ENCODE measurements around the gene ROBO1. TPM values are rescaled to one million over a fixed set of nuclear protein-coding genes. Genes with fewer than 3 reads are reported as not detected.

Gene ROBO1
- total and polyA plus RNA-seq, 2 of the 13 experiments (the other 11 are each of a cell fraction or from before 2014, with no cell fraction given): 52.2 to 71.0 TPM

- TF ChIP-seq, protein P1, sequence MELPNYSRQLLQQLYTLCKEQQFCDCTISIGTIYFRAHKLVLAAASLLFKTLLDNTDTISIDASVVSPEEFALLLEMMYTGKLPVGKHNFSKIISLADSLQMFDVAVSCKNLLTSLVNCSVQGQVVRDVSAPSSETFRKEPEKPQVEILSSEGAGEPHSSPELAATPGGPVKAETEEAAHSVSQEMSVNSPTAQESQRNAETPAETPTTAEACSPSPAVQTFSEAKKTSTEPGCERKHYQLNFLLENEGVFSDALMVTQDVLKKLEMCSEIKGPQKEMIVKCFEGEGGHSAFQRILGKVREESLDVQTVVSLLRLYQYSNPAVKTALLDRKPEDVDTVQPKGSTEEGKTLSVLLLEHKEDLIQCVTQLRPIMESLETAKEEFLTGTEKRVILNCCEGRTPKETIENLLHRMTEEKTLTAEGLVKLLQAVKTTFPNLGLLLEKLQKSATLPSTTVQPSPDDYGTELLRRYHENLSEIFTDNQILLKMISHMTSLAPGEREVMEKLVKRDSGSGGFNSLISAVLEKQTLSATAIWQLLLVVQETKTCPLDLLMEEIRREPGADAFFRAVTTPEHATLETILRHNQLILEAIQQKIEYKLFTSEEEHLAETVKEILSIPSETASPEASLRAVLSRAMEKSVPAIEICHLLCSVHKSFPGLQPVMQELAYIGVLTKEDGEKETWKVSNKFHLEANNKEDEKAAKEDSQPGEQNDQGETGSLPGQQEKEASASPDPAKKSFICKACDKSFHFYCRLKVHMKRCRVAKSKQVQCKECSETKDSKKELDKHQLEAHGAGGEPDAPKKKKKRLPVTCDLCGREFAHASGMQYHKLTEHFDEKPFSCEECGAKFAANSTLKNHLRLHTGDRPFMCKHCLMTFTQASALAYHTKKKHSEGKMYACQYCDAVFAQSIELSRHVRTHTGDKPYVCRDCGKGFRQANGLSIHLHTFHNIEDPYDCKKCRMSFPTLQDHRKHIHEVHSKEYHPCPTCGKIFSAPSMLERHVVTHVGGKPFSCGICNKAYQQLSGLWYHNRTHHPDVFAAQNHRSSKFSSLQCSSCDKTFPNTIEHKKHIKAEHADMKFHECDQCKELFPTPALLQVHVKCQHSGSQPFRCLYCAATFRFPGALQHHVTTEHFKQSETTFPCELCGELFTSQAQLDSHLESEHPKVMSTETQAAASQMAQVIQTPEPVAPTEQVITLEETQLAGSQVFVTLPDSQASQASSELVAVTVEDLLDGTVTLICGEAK (IDR thresholded peaks at IDR 0.05): no peak
- TF ChIP-seq, protein P1 (CRISPR knock-in tag; IDR thresholded peaks at IDR 0.05): no peak
- TF ChIP-seq ZNF615 (CRISPR knock-in tag; IDR thresholded peaks at IDR 0.05; ENCODE audit: borderline replicate concordance) (no peak), SIN3A (IDR thresholded peaks at IDR 0.05; ENCODE audit: borderline replicate concordance, low read depth, low read length) (no peak), ZNF496 (CRISPR knock-in tag; IDR thresholded peaks at IDR 0.05; ENCODE audit: insufficient replicate concordance) (no peak), PRPF4 (IDR thresholded peaks at IDR 0.05; ENCODE audit: low read depth, low read length, poor library complexity, severe bottlenecking) (peak; percentile 83), NONO (IDR thresholded peaks at IDR 0.05) (no peak), NONO (CRISPR knock-in tag; conservative IDR thresholded peaks at IDR 0.05) (no peak), YEATS2 (CRISPR knock-in tag; IDR thresholded peaks at IDR 0.05; ENCODE audit: borderline replicate concordance) (no peak), MYNN (CRISPR knock-in tag; IDR thresholded peaks at IDR 0.05; ENCODE audit: low read depth) (no peak), NR1H2 (CRISPR knock-in tag; IDR thresholded peaks at IDR 0.05; ENCODE audit: borderline replicate concordance, low read depth) (no peak)
- TF ChIP-seq, protein P2, sequence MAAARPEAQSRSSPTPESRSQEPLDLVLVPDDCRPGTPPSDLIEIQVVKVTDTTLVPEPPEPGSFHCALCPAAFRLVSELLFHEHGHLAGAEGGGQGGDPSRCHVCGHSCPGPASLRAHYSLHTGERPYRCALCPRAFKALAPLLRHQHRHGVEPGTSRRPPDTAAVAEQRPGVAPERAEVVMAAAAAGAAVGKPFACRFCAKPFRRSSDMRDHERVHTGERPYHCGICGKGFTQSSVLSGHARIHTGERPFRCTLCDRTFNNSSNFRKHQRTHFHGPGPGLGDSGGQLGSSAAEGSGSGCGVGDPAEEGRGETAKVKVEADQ (CRISPR knock-in tag; IDR thresholded peaks at IDR 0.05; ENCODE audit: borderline replicate concordance): no peak
- TF ChIP-seq, protein P3, sequence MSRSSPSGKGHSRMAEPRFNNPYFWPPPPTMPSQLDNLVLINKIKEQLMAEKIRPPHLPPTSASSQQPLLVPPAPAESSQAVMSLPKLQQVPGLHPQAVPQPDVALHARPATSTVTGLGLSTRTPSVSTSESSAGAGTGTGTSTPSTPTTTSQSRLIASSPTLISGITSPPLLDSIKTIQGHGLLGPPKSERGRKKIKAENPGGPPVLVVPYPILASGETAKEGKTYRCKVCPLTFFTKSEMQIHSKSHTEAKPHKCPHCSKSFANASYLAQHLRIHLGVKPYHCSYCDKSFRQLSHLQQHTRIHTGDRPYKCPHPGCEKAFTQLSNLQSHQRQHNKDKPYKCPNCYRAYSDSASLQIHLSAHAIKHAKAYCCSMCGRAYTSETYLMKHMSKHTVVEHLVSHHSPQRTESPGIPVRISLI (CRISPR knock-in tag; IDR thresholded peaks at IDR 0.05; ENCODE audit: borderline replicate concordance): peak; percentile 70
- TF ChIP-seq, protein P4, sequence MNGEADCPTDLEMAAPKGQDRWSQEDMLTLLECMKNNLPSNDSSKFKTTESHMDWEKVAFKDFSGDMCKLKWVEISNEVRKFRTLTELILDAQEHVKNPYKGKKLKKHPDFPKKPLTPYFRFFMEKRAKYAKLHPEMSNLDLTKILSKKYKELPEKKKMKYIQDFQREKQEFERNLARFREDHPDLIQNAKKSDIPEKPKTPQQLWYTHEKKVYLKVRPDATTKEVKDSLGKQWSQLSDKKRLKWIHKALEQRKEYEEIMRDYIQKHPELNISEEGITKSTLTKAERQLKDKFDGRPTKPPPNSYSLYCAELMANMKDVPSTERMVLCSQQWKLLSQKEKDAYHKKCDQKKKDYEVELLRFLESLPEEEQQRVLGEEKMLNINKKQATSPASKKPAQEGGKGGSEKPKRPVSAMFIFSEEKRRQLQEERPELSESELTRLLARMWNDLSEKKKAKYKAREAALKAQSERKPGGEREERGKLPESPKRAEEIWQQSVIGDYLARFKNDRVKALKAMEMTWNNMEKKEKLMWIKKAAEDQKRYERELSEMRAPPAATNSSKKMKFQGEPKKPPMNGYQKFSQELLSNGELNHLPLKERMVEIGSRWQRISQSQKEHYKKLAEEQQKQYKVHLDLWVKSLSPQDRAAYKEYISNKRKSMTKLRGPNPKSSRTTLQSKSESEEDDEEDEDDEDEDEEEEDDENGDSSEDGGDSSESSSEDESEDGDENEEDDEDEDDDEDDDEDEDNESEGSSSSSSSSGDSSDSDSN (CRISPR knock-in tag; IDR thresholded peaks at IDR 0.05): no peak
- TF ChIP-seq, protein P5, sequence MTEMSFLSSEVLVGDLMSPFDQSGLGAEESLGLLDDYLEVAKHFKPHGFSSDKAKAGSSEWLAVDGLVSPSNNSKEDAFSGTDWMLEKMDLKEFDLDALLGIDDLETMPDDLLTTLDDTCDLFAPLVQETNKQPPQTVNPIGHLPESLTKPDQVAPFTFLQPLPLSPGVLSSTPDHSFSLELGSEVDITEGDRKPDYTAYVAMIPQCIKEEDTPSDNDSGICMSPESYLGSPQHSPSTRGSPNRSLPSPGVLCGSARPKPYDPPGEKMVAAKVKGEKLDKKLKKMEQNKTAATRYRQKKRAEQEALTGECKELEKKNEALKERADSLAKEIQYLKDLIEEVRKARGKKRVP (CRISPR knock-in tag; IDR thresholded peaks at IDR 0.05): peak in 1 of 2 experiments; percentile 44; a peak in 2 of 4 replicates
Observed at GRCh38 chr3:78872195-78872594, 895.6 kb downstream of the ROBO1 start (continued).
